Transverse colon (tissue), 4 donors: ENCODE results near the gene UBA5. TPM values are rescaled to one million over a fixed set of nuclear protein-coding genes. Genes with fewer than 3 reads are reported as not detected.

Source experiments
- DNase-seq: peaks from one replicate; pipeline ENCODE4 v3.0.0-alpha.2; 2019
- H3K27ac ChIP-seq, 4 donors: fragments of 200-600 bp; sonication (generic); 2 replicates each; pipeline ENCODE4 v1.5.1; 2016 to 2018; ENCODE audit warnings: inconsistent platforms in 4 of 4
- H3K27me3 ChIP-seq: fragments of 200-600 bp; sonication (generic); 2 replicates; pipeline ENCODE4 v1.5.1; 2017; ENCODE audit warnings: inconsistent platforms
- H3K36me3 ChIP-seq, 4 donors: fragments of 200-600 bp; sonication (generic); 2 replicates each; pipeline ENCODE4 v1.5.1; 2017 to 2019; ENCODE audit warnings: inconsistent platforms in 4 of 4
- H3K4me1 ChIP-seq, 4 donors: fragments of 200-600 bp; sonication (generic); 2 replicates each; pipeline ENCODE4 v1.5.1; 2017 to 2020; ENCODE audit warnings: inconsistent platforms in 4 of 4
- H3K4me3 ChIP-seq, 4 donors: fragments of 200-600 bp; sonication (generic); 1 replicate in 1 of 4; 2 replicates in 3 of 4; pipeline versions ENCODE4 v1.5.1 to v1.6.1; 2017 to 2019; ENCODE audit warnings: inconsistent platforms in 4 of 4
- H3K9me3 ChIP-seq, 2 donors: fragments of 200-600 bp; sonication (generic); 2 replicates each; pipeline ENCODE4 v1.5.1; 2017 to 2019; ENCODE audit warnings: inconsistent platforms in 2 of 2
- CTCF ChIP-seq, 5 experiments: fragments of 200-600 bp in 3 of 5; fragments of 450-650 bp in 2 of 5; sonication (generic) in 3 of 5; IDR thresholded peaks; 1 replicate in 2 of 5; 2 replicates in 3 of 5; pipeline ENCODE4 v1.5.1; 2016 to 2017; ENCODE audit warnings: antibody characterized with exemption in 5 of 5, inconsistent platforms in 3 of 5, mild to moderate bottlenecking in 2 of 5, moderate library complexity in 1 of 5
- EP300 ChIP-seq: sonication (generic); formaldehyde crosslinking; IDR thresholded peaks from one replicate; pipeline ENCODE4 v1.6.1; 2017; ENCODE audit warnings: antibody characterized with exemption, low read depth
- POLR2A ChIP-seq: fragments of 450-650 bp; IDR thresholded peaks from one replicate; pipeline ENCODE4 v1.6.1; 2016; ENCODE audit warnings: antibody characterized with exemption, mild to moderate bottlenecking, moderate library complexity
- POLR2AphosphoS5 ChIP-seq, 3 donors: sonication (generic); formaldehyde crosslinking; IDR thresholded peaks; one replicate each; pipeline ENCODE4 v1.6.1; 2016; ENCODE audit warnings: antibody characterized with exemption in 3 of 3
- WGBS, 2 donors: methylation state at CpG; one replicate each; pipeline ENCODE4 v1.1.5; 2018; ENCODE audit warnings: low coverage in 1 of 2; 5-methylcytosine and 5-hydroxymethylcytosine counted together
- in situ Hi-C, 4 donors: fragments of 200-750 bp; cut with MboI; loops; one replicate each; pipeline versions ENCODE4 v1.15.0 to v1.15.1; 2017; ENCODE audit warnings: low sequenced_read_pairs in 3 of 4, low pct_ligation_motif_present in 1 of 4, low pct_unique_long_range_greater_than_20kb in 1 of 4
- intact Hi-C: fragments of 100-400 bp; cut with DNase I; formaldehyde crosslinking; loops from one replicate; pipeline ENCODE4 v1.15.1; 2023; ENCODE audit warnings: low total_unique reads
- total RNA-seq, 4 donors: library from RNA; depleted of rRNA; stranded (reverse); fragments of >200 nt; gene quantifications; one replicate each; pipeline ENCODE4 v1.1.0, GENCODE V29; 2016

The UBA5 gene
- total RNA-seq, 4 donors from 2014 or later: 25.7 to 45.3 (median 33.4) TPM

GRCh38 chr3:132650153-132650552 lies 10.0 kb upstream of the UBA5 start:
- in situ Hi-C loops (no loop called here), intact Hi-C loops (no loop called here)
- DNase-seq: no peak
- WGBS, 2 donors: 94% methylated on average over 1 of the region's 1 CpG; no CpG with 5 or more reads in 1 of the 2 donors
- Histone ChIP-seq H3K36me3 (no peaks in the 10 kb centered on the region), H3K27me3 (no peaks in the 10 kb centered on the region), H3K27ac (no peak overlapping the region), H3K9me3 (no peaks in the 10 kb centered on the region), H3K4me1 (no peaks in the 10 kb centered on the region), H3K4me3 (no peak overlapping the region)
- TF ChIP-seq POLR2A: no peak
- TF ChIP-seq EP300: no peak
- no peak for TF ChIP-seq POLR2AphosphoS5 (IDR thresholded peaks at IDR 0.05)
- no peak for TF ChIP-seq CTCF (IDR thresholded peaks at IDR 0.05)

- intact Hi-C loops (no loop called here), in situ Hi-C loops (no loop called here)
- Histone ChIP-seq H3K4me3 (no peak overlapping the region), H3K27ac (no peak overlapping the region), H3K4me1 (no peaks in the 10 kb centered on the region), H3K36me3 (no peaks in the 10 kb centered on the region), H3K9me3 (no peaks in the 10 kb centered on the region), H3K27me3 (no peaks in the 10 kb centered on the region)
- TF ChIP-seq EP300 (no peak), POLR2AphosphoS5 (IDR thresholded peaks at IDR 0.05) (no peak), POLR2A (no peak), CTCF (IDR thresholded peaks at IDR 0.05) (no peak)
- no peak for DNase-seq
- WGBS, 2 donors: 86% methylated on average over 1 of the region's 1 CpG; no CpG with 5 or more reads in 1 of the 2 donors
Observed at GRCh38 chr3:132652640-132653270, 7.4 kb upstream of the UBA5 start.

- in situ Hi-C loops (no loop called here), intact Hi-C loops (no loop called here)
- Histone ChIP-seq H3K27ac (no peak overlapping the region), H3K9me3 (no peaks in the 10 kb centered on the region), H3K4me3 (no peak overlapping the region), H3K36me3 (no peaks in the 10 kb centered on the region), H3K4me1 (peaks cover 5 to 14% (median 11%) of the 10 kb centered on the region in 4 donors), H3K27me3 (no peaks in the 10 kb centered on the region)
- DNase-seq: no peak
- no peak for TF ChIP-seq EP300
- TF ChIP-seq POLR2AphosphoS5 (IDR thresholded peaks at IDR 0.05): no peak
- no peak for TF ChIP-seq POLR2A
- TF ChIP-seq CTCF (IDR thresholded peaks at IDR 0.05): no peak
- WGBS, 2 donors: 85 to 91% methylated on average over 2 of the region's 2 CpGs
Observed at GRCh38 chr3:132654190-132654589, 5.9 kb upstream of the UBA5 start.

GRCh38 chr3:132654721-132655120 lies 5.4 kb upstream of the UBA5 start:
- intact Hi-C loops (no loop called here), in situ Hi-C loops (no loop called here)
- Histone ChIP-seq H3K27ac (no peak overlapping the region), H3K36me3 (no peaks in the 10 kb centered on the region), H3K27me3 (no peaks in the 10 kb centered on the region), H3K4me1 (peaks cover 5 to 15% (median 11%) of the 10 kb centered on the region in 4 donors), H3K9me3 (no peaks in the 10 kb centered on the region), H3K4me3 (no peak overlapping the region)
- TF ChIP-seq POLR2AphosphoS5 (IDR thresholded peaks at IDR 0.05) (no peak), CTCF (IDR thresholded peaks at IDR 0.05) (no peak), EP300 (no peak), POLR2A (no peak)
- DNase-seq: no peak
- 78 to 95% methylated on average over 4 to 5 of the region's 5 CpGs for WGBS, 2 donors
